Measurements from ENCODE around the gene DCLK1.

DCLK1 gene

GRCh38 chr13:35882722-35883497, 248.3 kb downstream of the DCLK1 start:
- TF ChIP-seq GATA1 (IDR thresholded peaks at IDR 0.05; ENCODE audit: low read depth, low read length) (no peak), POLR2A (IDR thresholded peaks at IDR 0.05; ENCODE audit: low read length) (no peak)
- DNase-seq, result no peak

GRCh38 chr13:35881360-35881759, 249.8 kb downstream of the DCLK1 start:
- TF ChIP-seq POLR2A (IDR thresholded peaks at IDR 0.05; ENCODE audit: low read length) (no peak), GATA1 (IDR thresholded peaks at IDR 0.05; ENCODE audit: low read depth, low read length) (no peak)
- no peak for DNase-seq

GRCh38 chr13:35879111-35879510, 252.1 kb downstream of the DCLK1 start:
- DNase-seq, result no peak
- TF ChIP-seq GATA1 (IDR thresholded peaks at IDR 0.05; ENCODE audit: low read depth, low read length), result no peak

GRCh38 chr13:35876601-35877000, 254.6 kb downstream of the DCLK1 start:
- TF ChIP-seq GATA1 (IDR thresholded peaks at IDR 0.05; ENCODE audit: low read depth, low read length) (no peak), POLR2A (IDR thresholded peaks at IDR 0.05; ENCODE audit: low read length) (no peak)
- no peak for DNase-seq

DNA sequence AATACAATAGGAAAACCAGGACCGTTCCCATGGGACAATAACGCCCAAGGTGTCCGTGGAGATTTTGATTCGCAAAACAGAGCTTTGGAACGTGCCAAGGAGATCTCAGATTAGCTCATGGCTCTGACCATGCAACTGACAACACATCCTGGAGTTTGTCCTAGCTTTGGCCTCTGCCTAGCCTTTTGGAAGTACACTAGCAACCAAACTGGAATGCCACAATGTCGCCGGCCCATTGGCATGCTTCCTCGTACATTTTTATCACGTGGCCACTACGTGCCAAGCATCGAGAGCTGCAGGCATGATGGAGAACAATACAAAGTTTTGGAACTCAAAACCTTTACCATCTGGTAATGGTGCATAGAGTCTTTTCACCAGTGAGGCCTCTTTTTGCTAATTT, 256.5 kb downstream of the DCLK1 start:
- DNase-seq, result no peak
- TF ChIP-seq GATA1 (IDR thresholded peaks at IDR 0.05; ENCODE audit: low read depth, low read length) (no peak), POLR2A (IDR thresholded peaks at IDR 0.05; ENCODE audit: low read length) (no peak)

DNA sequence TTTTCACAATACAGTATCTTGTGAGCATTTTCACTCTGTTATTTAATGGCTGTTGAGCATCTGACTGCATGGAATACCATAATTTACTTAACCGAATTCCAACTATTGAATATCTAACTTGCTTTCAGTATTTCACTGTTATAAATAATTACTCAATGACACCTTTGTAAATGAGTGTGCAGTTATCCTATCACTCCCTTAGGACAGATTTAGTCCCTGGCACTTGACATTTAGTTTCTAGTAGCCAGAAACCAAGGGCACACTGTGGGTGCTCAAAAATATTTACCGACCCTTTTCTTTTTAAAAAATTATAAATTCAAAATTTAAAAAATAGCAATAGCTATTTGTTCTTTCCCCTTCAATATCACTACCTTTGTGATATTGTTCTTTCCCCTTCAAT, 258.8 kb downstream of the DCLK1 start:
- TF ChIP-seq GATA1 (IDR thresholded peaks at IDR 0.05; ENCODE audit: low read depth, low read length), result no peak
- no peak for TF ChIP-seq POLR2A (IDR thresholded peaks at IDR 0.05; ENCODE audit: low read length)
- DNase-seq, result no peak

GRCh38 chr13:35871561-35871960, 259.6 kb downstream of the DCLK1 start:
- no peak for DNase-seq
- no peak for TF ChIP-seq POLR2A (IDR thresholded peaks at IDR 0.05; ENCODE audit: low read length)
- no peak for TF ChIP-seq GATA1 (IDR thresholded peaks at IDR 0.05; ENCODE audit: low read depth, low read length)

DNA sequence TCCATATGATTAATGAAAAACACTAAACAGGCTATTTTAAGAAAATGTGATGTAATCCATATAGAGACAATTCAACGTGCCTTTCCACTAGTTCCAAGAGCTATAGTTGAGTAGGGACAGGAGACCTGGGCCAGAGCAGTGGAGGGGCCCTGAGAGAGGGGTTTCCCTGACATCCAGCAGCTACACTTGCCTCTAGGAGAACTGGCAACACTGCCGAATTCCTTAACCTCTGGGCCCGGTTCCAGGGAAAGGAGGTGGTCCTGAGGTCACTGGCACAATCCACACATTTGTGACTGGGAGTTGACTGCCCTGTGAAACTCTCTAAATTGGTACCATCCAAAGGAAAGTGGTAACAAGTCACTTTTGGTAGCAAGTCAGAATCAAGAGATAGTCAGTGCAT, 264.4 kb downstream of the DCLK1 start:
- DNase-seq, result no peak
- TF ChIP-seq POLR2A (IDR thresholded peaks at IDR 0.05; ENCODE audit: low read length), result no peak
- no peak for TF ChIP-seq GATA1 (IDR thresholded peaks at IDR 0.05; ENCODE audit: low read depth, low read length)

- no peak for DNase-seq
- TF ChIP-seq GATA1 (IDR thresholded peaks at IDR 0.05; ENCODE audit: low read depth, low read length) (no peak), POLR2A (IDR thresholded peaks at IDR 0.05; ENCODE audit: low read length) (no peak)
Measured at GRCh38 chr13:35865341-35866240, 265.6 kb downstream of the DCLK1 start.

DNA sequence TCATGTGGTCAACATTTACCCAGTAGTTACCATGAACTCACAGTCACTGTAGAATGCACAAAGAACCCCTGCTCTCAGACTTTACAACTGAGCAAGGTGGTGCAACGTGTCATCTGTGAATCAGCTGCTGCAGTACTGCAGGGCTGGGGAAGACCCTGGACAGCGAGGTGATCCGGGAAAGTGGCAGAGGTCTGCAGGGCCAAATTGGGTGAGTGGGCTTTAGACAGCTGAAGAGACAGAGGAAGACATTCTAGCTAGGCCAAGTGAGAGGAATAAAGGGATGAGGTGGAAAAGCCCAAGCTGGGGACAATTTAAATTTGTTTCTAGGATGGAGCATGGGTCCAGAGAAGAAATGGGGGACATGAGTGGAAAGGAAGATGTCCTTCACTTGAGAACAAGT, 270.5 kb downstream of the DCLK1 start:
- TF ChIP-seq POLR2A (IDR thresholded peaks at IDR 0.05; ENCODE audit: low read length), result no peak
- no peak for TF ChIP-seq GATA1 (IDR thresholded peaks at IDR 0.05; ENCODE audit: low read depth, low read length)
- DNase-seq, result no peak

GRCh38 chr13:35859981-35860380, 271.2 kb downstream of the DCLK1 start:
- TF ChIP-seq POLR2A (IDR thresholded peaks at IDR 0.05; ENCODE audit: low read length) (no peak), GATA1 (IDR thresholded peaks at IDR 0.05; ENCODE audit: low read depth, low read length) (no peak)
- no peak for DNase-seq

DNA sequence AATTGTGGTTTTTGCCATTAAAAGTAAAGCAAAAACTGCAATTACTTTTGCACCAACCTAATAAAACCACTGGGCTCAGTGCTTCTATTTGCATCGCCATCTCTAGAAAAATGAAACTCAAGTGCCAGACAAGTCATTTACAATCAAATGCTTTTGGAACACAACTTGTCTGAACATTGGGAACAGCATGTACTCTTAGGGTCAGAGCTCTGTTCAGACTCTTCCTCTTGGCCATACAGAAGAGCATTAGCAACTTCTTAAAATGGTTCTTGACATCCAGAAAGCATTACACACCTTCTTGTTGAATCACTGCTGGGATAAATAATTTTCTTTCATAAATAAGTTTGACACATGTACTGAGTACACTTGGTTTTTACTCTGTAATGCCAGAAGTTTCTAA, 272.5 kb downstream of the DCLK1 start:
- TF ChIP-seq POLR2A (IDR thresholded peaks at IDR 0.05; ENCODE audit: low read length) (no peak), GATA1 (IDR thresholded peaks at IDR 0.05; ENCODE audit: low read depth, low read length) (no peak)
- DNase-seq, result no peak

- no peak for TF ChIP-seq GATA1 (IDR thresholded peaks at IDR 0.05; ENCODE audit: low read depth, low read length)
- no peak for TF ChIP-seq POLR2A (IDR thresholded peaks at IDR 0.05; ENCODE audit: low read length)
- DNase-seq, result no peak
Measured at GRCh38 chr13:35857769-35858168, 273.4 kb downstream of the DCLK1 start.

DNA sequence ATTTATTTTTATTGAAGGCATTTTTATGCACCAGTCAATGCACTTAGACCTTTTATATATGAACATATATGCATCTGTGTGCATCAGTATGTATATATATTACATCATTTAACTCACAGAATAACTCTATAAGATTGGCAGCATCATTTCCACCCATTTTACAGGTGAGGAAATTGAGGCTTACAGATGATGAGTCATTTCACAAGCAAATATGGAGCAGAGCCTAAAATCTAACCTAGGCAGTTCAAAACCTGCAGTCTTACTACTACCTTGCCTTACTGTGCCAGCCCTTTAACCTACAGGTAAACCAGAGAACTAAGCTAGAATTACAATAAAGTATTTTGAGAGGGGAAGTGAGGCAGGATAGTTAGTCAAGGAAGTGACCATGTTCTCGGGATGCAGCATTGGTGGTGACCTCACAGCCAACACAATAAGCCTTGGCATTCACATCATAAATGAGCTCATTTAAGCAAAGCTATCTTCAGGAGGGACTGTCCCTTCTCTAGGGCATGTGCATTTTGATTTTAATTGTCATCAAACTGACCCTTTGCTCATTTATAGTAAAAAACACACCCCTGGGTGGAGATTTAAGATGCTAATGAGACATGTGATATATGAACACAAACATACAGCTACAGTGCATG, 274.3 kb downstream of the DCLK1 start:
- TF ChIP-seq GATA1 (IDR thresholded peaks at IDR 0.05; ENCODE audit: low read depth, low read length), result no peak
- no peak for TF ChIP-seq POLR2A (IDR thresholded peaks at IDR 0.05; ENCODE audit: low read length)
- no peak for DNase-seq

Measured in erythroblast (primary cell).